NCI-H1436 treated with DMSO at 0.1 percent for 48 hours (cell line): Measurements from ENCODE around the gene TRAF3IP1.
"Not testable (repeated sequence)": the region's sequence is repeated elsewhere in the genome, so short reads cannot be mapped to it uniquely, and the experiment has no call there.

Source experiments
- DNase-seq: peaks from one replicate; lab custom pipeline; 2025; lab: John Stamatoyannopoulos, UW

Gene TRAF3IP1, protein sequence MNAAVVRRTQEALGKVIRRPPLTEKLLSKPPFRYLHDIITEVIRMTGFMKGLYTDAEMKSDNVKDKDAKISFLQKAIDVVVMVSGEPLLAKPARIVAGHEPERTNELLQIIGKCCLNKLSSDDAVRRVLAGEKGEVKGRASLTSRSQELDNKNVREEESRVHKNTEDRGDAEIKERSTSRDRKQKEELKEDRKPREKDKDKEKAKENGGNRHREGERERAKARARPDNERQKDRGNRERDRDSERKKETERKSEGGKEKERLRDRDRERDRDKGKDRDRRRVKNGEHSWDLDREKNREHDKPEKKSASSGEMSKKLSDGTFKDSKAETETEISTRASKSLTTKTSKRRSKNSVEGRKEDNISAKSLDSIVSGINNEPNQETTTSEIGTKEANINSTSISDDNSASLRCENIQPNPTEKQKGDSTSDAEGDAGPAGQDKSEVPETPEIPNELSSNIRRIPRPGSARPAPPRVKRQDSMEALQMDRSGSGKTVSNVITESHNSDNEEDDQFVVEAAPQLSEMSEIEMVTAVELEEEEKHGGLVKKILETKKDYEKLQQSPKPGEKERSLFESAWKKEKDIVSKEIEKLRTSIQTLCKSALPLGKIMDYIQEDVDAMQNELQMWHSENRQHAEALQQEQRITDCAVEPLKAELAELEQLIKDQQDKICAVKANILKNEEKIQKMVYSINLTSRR

DNA sequence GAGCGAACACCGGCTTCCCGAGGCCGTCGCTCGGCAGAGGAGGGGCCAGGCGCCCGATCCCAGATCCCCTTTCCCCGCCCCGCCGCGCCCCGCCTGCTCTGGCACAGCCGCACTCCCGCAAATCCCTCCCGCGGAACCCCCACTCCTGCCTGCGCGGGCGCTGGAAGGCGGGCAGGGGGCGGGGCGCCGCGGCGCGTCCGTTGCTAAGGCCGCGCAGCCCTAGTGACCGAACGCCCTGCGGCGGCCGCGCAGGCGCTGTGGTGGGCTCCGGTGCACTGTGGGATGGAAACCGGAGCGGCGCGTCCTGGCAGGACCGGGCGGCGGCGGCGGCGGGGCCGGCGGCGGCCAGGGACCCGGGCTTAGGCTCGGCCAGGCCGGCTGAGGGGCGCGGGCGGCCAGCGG is at the start of gene TRAF3IP1:
TSS of gene TRAF3IP1 (plus strand) at position 273 of the 402 bp plus-strand sequence. CDS start 145 bp downstream, outside the sequence.
- DNase-seq: peak; percentile 57

DNA sequence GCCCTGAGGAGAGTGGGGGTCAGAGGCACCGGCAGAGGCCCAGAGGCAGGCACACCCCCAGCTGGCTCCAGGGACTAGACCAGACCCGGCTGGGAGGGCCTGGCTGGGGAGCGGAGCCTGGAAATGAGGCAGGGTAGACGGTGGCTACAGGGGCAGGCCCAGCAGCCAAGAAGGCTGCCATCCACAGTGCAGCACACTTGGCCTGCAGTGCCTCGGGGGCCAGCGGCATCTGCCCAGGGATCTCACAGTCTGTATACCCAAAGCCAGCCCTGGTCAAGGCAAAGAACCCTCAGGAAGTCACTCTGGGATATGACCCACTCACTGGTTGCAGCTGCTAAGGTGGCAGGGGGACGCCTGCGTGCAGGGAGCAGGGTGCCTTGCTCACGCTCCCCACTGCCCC is 49.7 kb upstream of the TRAF3IP1 start:
- no peak for DNase-seq

DNA sequence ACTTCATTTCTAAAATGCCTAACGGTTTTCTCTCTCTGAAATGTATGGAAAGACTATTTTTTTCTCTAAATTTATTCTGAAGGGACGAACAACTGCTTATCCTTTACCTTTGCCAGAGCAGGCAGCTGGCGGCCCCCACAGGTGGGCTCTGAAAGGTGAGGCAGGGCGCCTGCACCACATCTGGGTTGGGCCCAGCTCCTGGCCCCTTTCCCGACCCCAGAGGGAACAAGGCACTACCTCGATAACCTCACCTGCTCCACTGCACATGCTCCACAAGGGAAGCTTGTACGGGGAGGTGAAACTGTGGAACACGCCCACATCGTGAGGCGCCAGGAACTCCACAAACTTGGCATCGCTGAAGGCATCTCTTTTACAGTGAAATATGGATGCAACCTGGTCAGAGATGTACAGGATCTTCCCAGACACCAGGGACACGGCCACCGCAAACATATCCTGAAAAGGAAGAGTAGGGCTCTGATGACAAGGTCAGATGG is 49.2 kb upstream of the TRAF3IP1 start:
- no peak for DNase-seq

DNA sequence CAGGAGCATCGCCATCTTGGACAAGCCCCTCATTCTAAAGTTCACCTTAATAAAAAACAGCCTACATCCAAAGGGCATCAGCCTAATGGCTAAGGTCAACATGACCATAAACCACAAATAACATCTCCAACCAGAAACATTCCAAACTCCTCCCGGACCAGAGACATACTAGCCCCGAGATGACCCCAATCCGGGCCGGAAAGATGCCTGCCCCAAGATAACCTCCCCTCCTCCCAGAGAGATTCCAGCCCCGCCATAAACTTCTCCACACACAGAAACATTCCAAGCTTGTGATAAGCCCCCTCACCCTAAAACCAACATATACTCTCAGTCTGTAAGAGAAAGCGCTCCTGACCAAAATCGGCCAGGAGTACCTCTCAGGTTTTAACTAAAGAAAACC is 48.6 kb upstream of the TRAF3IP1 start:
- not testable (repeated sequence) for DNase-seq

DNA sequence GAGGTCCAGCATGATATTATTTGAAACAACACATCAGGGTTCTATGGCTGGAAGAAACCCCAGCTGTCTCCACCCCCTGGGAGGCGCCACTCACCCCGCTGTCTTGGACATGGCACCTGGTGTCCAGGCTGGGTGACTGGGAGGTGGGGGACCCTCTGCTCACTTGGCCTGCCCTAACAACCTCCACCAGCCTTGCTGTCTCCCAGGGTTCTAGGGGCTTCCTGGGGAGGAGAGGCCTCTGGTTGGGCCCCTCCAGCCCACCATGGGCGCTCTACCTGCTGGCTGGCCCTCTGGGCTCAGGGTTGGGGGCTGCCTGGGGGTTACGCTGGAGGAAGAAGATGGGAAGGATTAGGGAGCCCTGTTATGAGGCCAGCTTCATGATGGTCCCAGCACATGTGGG is 48.2 kb upstream of the TRAF3IP1 start:
- DNase-seq: no peak

DNA sequence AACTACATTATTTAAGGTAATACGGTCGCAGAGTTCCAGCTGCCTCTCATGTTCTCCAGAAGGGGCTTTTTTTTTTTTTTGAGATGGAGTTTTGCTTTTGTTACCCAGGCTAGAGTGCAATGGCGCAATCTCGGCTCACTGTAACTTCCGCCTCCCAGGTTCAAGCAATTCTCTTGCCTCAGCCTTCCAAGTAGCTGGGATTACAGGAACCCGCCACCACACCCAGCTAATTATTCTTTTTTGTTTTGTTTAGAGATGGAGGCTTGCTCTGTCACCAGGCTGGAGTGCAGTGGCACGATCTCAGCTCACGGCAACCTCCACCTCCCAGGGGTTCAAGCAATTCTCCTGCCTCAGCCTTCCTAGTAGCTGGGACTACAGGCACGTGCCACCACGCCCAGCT is 46.9 kb upstream of the TRAF3IP1 start:
- DNase-seq: not testable (repeated sequence)

DNA sequence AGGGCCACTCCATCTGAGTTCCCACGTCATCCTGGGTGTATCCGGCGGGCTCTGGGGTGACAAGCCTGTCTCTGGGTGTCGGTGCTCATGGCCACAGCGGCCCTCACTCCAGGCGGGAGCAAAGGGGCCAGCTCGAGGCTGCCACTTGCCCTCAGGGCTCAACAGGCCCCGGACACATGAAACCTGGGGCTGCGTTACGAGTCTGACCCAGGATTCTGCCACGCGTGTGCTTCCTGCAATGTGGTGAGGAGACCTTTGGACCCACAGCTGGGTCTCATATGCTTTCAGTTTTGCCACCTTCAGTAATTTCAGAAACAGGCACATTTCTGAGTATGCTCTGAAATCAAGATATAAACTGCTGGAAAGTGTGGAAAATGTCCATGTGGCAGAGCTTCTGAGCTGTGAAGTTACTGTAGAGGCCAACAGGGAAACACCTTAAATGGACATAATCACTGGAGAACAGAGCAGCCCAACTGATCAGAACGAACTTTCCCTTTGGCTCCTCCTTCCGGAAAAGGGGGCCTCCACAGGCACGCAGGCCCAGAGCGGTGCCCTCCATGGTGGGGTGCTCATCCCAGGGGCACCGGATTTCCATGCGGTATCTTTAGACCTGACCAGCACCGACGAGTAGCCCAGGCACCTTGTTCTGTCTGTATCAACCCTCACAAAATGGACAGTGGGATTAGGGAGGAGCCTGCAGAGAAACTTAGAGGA is 46.0 kb upstream of the TRAF3IP1 start:
- DNase-seq: no peak

DNA sequence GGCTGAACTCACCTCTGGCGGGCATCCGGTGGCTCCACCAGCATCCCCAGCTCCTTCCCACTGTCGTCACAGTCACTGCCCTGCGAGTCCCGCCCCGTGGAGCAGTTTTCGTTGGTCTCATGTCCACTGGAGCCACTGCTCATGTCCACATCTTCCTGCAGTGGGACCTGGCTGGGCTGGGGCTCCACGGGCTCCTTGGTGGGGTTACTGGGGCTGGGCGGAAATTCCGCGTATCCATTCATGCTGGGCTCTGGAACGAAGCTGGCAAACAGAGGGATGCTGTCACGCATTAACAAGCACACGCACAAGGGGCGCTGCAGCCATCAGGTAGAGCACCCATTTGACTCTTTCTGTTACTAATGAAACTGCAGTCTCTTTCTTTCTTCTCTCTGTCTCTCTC is 42.6 kb upstream of the TRAF3IP1 start:
- no peak for DNase-seq

DNA sequence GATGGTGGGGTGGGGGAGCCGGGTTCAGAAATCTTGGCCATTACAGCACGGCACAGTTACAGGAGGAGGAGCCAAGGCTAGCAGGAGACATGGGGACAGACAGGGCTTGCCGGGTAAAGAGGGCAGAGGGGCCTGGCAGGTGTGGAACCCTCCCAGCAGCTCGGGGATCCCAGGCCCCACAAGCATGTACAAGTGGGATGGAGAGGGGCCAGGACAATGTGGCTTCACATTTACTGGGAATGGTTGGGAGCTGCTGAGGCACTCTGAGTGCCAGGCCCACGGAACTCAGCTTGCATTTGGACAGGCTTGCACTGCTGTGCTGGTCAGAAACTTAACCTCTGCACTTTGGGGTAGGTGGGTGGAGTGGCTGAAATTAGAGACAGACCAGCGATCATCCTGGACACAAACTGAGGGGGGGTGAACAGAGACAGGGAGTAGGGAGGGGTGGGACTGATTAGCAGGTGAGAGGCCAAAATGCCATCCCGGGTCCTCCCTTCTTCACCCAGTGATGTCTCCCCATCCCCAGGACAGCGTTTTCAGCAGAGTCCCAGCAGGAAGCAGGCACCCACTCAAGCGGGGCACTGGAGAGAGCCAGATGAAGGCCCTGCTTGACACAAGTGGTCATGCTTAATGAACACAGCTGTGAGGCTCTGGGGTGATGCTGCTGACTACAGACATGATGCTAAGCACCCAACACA is 41.5 kb upstream of the TRAF3IP1 start:
- no peak for DNase-seq

DNA sequence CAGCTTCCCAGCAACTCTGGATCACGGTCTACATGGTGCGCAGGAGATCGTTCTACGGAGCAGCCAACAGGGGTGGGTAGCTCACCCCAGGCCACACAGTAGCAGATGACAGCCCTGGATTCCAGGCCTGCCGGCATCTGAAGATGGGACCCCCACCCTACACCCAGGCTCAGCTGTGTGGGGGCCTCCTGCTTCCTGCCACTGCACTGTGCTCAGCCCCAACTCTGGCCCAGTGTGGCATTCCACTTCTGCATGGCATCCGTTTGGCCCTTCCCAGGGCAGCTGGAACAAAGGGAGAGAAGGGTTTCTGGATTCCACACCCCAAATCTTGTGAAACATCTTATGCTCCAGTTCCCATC is 41.0 kb upstream of the TRAF3IP1 start:
- no peak for DNase-seq

DNA sequence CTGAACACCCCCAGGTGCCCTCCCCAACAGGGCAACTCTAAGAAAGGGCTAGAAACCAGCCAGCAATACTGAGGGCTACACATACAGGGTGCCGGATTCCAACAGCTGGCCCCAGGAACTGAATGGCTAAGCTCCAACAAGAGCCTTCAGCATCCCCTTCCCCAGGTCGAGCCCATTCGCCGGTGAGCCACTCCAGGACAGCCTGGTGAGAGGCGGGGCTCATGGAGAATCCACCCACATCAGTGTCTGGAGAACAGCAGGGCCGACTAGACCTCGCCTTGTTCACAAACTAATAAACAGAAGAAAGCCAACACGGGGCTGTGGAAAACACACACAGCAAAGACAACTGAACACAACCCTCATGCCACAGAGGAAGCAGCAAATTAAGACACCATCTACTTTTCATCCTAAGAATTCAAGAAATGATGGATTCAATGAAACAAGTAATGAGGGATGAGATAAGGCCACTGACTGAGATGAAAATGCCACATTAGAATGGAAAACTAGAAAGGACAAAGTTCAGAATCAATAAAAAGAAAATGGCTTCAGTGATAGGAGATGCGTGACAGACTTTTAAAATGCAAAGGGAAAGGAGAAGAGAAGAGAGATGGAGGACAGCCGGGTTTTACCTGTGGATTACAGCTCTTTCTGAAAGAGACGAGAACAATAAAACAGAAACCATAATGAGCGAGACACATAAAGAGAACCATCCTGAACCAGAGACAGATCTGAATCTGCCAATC is 40.1 kb upstream of the TRAF3IP1 start:
- DNase-seq: no peak

DNA sequence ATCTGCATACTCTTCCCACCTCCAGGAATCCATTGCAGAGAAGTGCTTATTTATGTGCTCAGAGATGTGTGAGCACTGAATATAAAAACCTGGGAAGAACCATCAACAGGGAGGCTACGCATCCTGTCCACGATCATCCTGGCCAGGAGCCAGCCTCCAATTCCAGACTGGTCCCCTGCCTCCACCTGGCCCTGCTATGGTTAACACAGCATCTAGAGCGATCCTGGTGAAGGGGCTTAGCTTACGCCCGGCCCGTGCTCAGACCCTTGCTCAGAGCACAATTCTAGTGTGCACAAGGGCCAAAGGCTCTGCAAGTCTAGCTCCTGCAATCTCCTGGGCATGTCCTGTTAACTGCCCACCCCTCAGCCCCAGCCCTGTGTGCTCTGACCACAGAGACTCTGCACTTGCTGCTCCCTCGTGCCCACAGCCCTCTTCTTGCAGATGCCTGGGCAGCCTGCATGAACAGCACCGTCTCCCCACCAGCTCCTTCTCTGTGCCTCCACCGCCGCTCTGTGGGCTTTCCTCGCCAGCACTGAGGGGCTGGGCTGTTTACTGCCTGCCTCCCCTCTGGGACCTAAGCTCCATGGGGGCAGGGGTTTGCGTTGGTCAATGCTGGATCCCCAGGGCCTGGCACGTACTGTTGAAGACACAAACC is 38.4 kb upstream of the TRAF3IP1 start:
- DNase-seq: no peak

DNA sequence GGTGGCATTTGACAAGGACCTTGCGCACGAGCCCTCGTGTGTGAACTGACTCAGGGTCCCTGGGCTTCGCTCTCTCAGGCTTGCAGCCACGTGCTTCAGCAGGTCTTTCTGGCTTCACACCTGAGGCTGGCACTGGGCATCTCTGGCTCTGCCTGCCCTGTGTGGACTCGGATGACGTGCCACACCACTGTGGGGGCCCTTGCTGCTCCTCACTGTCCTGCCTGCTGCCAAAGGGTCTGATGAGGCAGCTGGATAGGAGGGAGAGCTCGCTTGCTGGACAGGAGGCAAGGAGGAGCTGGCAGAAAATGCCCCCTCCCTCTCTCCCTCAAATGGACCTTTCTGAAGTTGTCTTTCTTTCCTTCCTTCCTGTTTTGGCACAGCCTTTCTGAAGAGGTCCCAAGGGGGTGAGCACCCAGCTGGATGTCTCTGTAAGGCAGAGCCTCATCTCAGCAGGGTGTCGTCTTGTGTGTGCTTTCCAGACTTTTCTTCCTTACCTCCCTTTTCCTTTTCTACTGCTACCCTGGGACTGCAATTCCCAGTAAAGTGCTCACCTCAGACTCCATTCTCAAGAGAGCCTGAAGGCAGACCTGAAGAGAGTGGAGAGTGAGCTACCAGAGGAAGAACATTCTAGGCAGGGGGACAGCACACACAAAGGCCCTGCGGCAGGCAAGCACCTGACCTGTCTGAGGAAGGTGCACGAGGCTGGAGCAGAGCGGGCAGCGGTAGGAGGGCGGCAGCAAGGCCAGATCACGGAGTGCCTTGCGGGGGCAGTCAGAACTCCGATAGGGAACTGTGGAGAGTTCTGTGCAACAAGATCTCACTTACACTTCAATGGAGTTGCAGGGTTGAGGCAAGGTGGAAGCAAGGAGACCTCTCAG is 37.2 kb upstream of the TRAF3IP1 start:
- DNase-seq: no peak

DNA sequence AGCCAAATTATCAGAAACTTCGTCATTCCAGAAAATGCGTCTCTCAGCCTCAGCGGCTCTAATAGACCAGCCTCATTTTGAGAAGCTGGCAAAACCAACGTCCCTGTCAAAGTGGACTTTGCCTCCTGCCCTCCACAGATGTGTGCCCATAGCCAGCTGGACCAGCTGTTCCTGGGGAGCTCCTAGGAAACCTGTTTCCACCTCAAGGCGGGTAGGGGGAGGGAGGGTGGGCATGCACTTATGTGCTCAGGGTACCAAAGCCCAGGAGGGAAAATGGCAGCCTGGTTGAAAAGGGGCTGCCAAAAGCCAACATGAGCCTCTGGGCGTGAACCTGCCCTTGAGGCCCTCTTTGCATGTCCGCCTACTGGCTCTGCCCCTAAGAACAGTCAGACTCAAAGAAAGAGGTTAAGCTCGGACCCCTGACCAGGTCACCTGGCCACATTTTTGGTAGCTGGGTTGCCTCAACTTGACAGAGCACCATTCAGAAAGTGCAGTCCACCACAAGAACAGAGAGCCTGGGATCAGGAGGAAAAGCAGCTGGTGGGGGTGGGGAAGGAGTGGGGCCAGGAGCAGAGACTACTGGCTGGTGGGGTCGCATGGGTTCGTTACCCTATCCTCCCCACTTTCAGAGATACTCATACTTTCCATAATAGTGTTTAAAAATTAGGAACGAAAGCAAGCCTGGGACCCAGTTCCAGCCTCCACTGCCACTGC is 35.4 kb upstream of the TRAF3IP1 start:
- no peak for DNase-seq

DNA sequence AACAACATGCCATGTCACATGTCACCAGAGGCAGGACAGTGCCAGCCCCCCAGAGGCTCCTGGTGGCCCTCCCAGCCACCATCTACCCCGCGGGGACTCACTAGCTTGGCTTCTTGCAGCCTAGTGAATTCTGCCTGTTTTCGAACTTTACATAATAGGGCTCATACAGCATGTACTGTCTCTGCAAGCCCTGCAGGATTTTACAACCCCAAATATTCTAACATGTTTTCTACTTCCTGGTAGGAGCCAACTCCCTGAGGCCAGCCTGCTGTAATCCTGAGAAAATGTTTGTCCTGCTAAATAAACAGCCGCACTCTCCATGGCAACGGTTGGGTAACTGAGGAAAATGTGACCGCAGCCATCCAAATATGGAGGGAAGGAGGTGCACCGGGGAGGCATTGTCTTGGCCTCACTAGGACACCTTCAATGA is 34.6 kb upstream of the TRAF3IP1 start:
- no peak for DNase-seq

DNA sequence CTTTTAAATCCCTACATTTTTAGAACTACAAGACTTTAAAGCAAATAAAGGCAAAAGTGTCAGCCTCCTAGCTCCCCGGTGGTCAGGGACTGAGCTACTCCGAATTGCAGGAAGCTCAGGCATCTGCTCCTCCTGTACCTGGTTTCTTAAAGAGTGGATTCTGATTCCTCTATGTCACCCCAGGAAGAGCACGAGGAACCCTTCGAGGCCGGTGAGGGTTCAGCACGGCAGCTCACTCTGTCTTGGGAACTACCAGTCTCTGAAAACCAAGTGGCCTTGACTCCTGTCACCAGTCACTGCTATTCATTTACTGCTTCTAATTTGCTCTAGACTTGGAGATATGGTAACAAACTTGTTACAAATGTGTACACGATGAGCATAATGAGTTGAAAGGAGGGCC is 34.2 kb upstream of the TRAF3IP1 start:
- no peak for DNase-seq

DNA sequence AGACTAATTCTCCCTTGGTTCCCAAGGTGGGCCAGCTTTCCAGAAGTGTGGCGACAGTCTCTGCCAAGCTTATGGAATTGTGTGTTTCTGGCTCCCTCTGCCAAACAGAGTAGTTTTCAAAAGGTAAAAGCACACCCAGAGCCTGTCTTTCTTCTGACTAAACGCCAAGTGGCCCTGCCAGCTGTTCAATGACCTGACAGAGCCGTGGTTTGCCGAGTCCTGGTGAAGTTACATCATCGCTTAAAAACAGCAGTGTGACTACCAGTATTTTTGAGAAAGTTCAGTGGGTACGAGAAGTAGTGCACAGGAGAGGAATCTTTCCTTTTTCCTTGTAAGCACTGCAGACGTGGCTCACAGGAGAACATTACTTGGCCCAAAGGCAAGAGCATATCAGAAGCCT is 33.8 kb upstream of the TRAF3IP1 start:
- DNase-seq: no peak

DNA sequence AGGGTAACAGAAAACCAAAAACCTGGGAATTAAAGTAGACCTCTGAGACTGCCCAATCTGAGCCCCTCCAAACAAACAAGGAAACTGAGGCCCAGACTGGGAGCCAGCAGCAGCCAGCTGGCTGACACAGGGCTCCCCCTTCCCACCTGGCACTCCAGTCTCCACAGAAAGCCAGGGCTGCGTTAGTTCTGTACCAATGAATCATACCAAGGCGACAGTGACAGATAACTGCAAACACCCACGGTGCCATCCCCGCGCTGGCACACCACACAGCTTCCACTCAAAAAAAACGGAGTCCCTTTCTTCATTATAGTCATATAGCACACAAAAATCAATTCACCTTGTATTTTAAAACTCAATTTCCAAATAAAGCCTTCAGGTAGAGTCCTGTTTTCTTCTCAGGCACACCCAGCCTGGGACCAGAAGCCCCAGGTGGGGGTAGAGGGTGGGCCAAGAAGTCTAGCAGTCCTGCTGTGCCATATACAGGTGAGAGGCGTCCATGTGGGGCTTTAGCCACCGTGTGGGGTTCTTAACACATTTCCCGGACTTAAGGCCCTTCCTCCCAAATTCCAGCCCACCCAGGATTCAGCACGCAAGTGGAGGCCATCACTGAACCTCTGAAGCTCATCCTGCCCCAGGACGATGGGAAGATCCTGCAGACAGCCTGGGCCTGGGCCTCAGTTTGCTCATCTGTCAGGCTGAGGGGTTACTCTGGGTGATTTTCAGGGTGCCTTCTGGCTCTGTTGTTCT is 33.2 kb upstream of the TRAF3IP1 start:
- DNase-seq: no peak
